GM12874 (cell line): ENCODE results near the gene EIF1AX.

Experiments used
- TF ChIP-seq, protein P1 (sequence below): IDR thresholded peaks from 2 replicates; pipeline ENCODE4 v1.5.1; 2011; ENCODE audit warnings: low read depth, mild to moderate bottlenecking, control low read depth, low read length, moderate library complexity; ENCODE audit not compliant: insufficient read depth

The EIF1AX gene

DNA sequence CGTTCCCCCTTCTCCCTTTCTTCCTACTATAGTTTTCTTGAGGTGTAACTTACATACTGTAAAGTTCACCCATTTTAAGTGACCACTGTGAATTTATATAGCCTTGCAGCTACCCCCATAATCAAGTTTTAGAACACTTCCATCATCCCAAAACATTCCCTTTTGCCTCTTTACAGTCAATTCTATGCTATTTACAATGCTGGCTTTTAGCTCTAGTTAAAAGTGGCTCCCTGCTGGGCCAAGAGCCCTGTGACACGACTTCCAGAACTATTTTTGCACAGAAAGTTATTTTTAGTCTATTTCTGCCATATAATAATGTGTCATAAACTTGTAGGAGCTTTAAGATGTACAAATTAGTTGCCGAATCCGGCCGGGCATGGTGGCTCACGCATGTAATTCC is 51.8 kb downstream of the EIF1AX start:
- TF ChIP-seq, protein P1, sequence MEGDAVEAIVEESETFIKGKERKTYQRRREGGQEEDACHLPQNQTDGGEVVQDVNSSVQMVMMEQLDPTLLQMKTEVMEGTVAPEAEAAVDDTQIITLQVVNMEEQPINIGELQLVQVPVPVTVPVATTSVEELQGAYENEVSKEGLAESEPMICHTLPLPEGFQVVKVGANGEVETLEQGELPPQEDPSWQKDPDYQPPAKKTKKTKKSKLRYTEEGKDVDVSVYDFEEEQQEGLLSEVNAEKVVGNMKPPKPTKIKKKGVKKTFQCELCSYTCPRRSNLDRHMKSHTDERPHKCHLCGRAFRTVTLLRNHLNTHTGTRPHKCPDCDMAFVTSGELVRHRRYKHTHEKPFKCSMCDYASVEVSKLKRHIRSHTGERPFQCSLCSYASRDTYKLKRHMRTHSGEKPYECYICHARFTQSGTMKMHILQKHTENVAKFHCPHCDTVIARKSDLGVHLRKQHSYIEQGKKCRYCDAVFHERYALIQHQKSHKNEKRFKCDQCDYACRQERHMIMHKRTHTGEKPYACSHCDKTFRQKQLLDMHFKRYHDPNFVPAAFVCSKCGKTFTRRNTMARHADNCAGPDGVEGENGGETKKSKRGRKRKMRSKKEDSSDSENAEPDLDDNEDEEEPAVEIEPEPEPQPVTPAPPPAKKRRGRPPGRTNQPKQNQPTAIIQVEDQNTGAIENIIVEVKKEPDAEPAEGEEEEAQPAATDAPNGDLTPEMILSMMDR = no peak

GRCh38 chrX:20080277-20080676 is 61.4 kb downstream of the EIF1AX start:
- TF ChIP-seq, protein P1 = no peak
